OCI-LY1 (cell line): Measurements from ENCODE around the gene GASK1A.

ENCODE experiments used
- H2AFZ ChIP-seq: fragments of 200-600 bp; sonication (generic), shearing (Covaris generic); 2 replicates; pipeline ENCODE4 v1.6.0; 2014; ENCODE audit warnings: antibody characterized with exemption, mild to moderate bottlenecking, low read length
- H3F3A ChIP-seq: fragments of 200-600 bp; sonication (generic), shearing (Covaris generic); 2 replicates; pipeline ENCODE4 v1.6.0; 2014; ENCODE audit warnings: mild to moderate bottlenecking, antibody characterized with exemption, low read length, moderate library complexity; ENCODE audit not compliant: insufficient read depth
- H3K27ac ChIP-seq: fragments of 200-600 bp; sonication (generic); 2 replicates; pipeline ENCODE4 v1.5.1; 2014; ENCODE audit warnings: low read length, mixed run types, mild to moderate bottlenecking, low read depth; ENCODE audit not compliant: poor library complexity, severe bottlenecking
- H3K27me3 ChIP-seq: fragments of 200-600 bp; sonication (generic); 2 replicates; pipeline ENCODE4 v1.6.0; 2014; ENCODE audit warnings: antibody characterized with exemption, mild to moderate bottlenecking, low read length, moderate library complexity; ENCODE audit not compliant: insufficient read depth
- H3K36me3 ChIP-seq: fragments of 200-600 bp; sonication (generic); 2 replicates; pipeline ENCODE4 v1.6.1; 2014; ENCODE audit warnings: mild to moderate bottlenecking, antibody characterized with exemption, low read length, moderate library complexity, mixed read lengths; ENCODE audit not compliant: insufficient read depth
- H3K4me1 ChIP-seq: fragments of 200-600 bp; sonication (generic); 2 replicates; pipeline ENCODE4 v1.5.1; 2014; ENCODE audit warnings: mild to moderate bottlenecking, low read length, moderate library complexity; ENCODE audit not compliant: insufficient read depth, severe bottlenecking
- H3K4me2 ChIP-seq: fragments of 200-600 bp; sonication (generic), shearing (Covaris generic); 2 replicates; pipeline ENCODE4 v1.6.1; 2014; ENCODE audit warnings: low read length
- H3K4me3 ChIP-seq: fragments of 200-600 bp; sonication (generic); 2 replicates; pipeline ENCODE4 v1.5.1; 2014; ENCODE audit warnings: low read length, low read depth, mild to moderate bottlenecking, mixed read lengths; ENCODE audit not compliant: poor library complexity, severe bottlenecking
- H3K79me2 ChIP-seq: fragments of 200-600 bp; shearing (Covaris generic); 2 replicates; pipeline ENCODE4 v1.6.1; 2016; ENCODE audit warnings: mixed run types, low read length, mixed read lengths; ENCODE audit not compliant: insufficient read depth
- H3K9ac ChIP-seq: fragments of 200-600 bp; sonication (generic), shearing (Covaris generic); 2 replicates; pipeline ENCODE4 v1.6.1; 2014; ENCODE audit warnings: mild to moderate bottlenecking, low read length, mixed read lengths
- H3K9me2 ChIP-seq: fragments of 200-600 bp; sonication (generic), shearing (Covaris generic); 2 replicates; pipeline ENCODE4 v1.6.1; 2014; ENCODE audit warnings: low read depth, mild to moderate bottlenecking, low read length, mixed read lengths
- H3K9me3 ChIP-seq: fragments of 200-600 bp; shearing (Covaris generic); 2 replicates; pipeline ENCODE4 v1.6.1; 2014; ENCODE audit warnings: low read length, mixed read lengths
- H4K20me1 ChIP-seq: fragments of 200-600 bp; sonication (generic), shearing (Covaris generic); 2 replicates; pipeline ENCODE4 v1.6.0; 2016; ENCODE audit warnings: mild to moderate bottlenecking, low read length; ENCODE audit not compliant: insufficient read depth
- EZH2 ChIP-seq: fragments of 200-600 bp; sonication (generic), shearing (Covaris generic); IDR thresholded peaks from 2 replicates; pipeline ENCODE4 v1.8.0; 2017; ENCODE audit warnings: borderline replicate concordance, mixed run types, mild to moderate bottlenecking, antibody characterized with exemption, low read length, moderate library complexity, mixed read lengths
- TF ChIP-seq, protein P1 (sequence below): fragments of 200-600 bp; sonication (generic), shearing (Covaris generic); IDR thresholded peaks from 2 replicates; pipeline ENCODE4 v1.5.1; 2017; ENCODE audit warnings: mild to moderate bottlenecking, antibody characterized with exemption, low read length, moderate library complexity, mixed read lengths

GASK1A gene

DNA sequence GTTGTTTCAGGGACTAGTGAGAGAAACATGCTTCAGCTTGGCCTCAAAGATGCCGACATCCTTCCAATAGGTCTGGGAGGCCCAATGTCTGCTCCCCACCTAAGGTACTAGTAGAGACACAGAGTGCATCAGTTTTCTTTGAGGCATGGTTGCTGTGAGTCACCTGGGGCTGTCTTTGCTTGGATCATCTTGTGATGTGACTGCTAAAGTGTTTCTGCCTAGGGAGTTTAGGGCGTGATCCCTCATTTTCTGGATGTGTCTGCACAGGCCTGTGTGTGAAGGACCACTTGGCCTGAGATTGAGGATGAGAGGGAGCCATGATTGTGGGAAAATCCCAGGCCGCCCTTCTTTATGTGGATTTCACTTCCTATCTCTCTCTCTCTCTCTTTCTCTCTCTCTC lies 4.8 kb downstream of the GASK1A start:
- Histone ChIP-seq H3K4me1 (no peaks in the 10 kb centered on the region), H3K4me2 (no peak overlapping the region), H4K20me1 (no peaks in the 10 kb centered on the region), H3K9ac (no peak overlapping the region), H3K27ac (no peak overlapping the region), H3K36me3 (no peaks in the 10 kb centered on the region), H3K4me3 (no peak overlapping the region), H3K79me2 (no peaks in the 10 kb centered on the region), H3K9me2 (no peaks in the 10 kb centered on the region), H3K9me3 (no peaks in the 10 kb centered on the region), H3K27me3 (no peaks in the 10 kb centered on the region), H2AFZ (no peak overlapping the region), H3F3A (no peaks in the 10 kb centered on the region)
- no peak for TF ChIP-seq EZH2
- TF ChIP-seq, protein P1, sequence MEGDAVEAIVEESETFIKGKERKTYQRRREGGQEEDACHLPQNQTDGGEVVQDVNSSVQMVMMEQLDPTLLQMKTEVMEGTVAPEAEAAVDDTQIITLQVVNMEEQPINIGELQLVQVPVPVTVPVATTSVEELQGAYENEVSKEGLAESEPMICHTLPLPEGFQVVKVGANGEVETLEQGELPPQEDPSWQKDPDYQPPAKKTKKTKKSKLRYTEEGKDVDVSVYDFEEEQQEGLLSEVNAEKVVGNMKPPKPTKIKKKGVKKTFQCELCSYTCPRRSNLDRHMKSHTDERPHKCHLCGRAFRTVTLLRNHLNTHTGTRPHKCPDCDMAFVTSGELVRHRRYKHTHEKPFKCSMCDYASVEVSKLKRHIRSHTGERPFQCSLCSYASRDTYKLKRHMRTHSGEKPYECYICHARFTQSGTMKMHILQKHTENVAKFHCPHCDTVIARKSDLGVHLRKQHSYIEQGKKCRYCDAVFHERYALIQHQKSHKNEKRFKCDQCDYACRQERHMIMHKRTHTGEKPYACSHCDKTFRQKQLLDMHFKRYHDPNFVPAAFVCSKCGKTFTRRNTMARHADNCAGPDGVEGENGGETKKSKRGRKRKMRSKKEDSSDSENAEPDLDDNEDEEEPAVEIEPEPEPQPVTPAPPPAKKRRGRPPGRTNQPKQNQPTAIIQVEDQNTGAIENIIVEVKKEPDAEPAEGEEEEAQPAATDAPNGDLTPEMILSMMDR: no peak

DNA sequence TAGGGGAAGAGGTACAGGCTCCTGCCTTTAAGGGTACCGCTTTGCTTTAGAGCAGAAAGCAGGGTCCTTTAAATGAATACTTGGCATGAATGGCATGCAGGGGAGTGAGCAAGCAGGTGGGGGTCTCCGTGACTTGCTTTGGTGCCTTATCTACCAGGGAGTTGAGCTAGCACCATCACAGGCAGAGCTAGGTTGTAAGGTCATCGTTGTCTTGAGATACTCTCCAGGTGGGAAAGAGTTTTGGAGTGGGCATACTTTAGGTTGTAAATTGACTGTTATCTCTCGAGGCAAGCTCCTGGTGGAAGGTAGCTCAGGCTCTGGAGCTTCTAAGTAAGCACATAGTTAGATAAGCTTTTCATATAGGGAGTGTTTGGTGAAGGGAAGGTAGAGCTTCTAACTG lies 5.6 kb downstream of the GASK1A start:
- no peak overlapping the region for H3K4me2 ChIP-seq
- H3K9ac ChIP-seq: no peak overlapping the region
- H3K36me3 ChIP-seq: no peaks in the 10 kb centered on the region
- no peaks in the 10 kb centered on the region for H3K9me2 ChIP-seq
- no peak overlapping the region for H2AFZ ChIP-seq
- no peaks in the 10 kb centered on the region for H3K9me3 ChIP-seq
- no peaks in the 10 kb centered on the region for H3K4me1 ChIP-seq
- no peak overlapping the region for H3K27ac ChIP-seq
- H3F3A ChIP-seq: no peaks in the 10 kb centered on the region
- H3K79me2 ChIP-seq: no peaks in the 10 kb centered on the region
- no peaks in the 10 kb centered on the region for H4K20me1 ChIP-seq
- no peak overlapping the region for H3K4me3 ChIP-seq
- TF ChIP-seq, protein P1: no peak
- TF ChIP-seq EZH2: no peak
- H3K27me3 ChIP-seq: no peaks in the 10 kb centered on the region

DNA sequence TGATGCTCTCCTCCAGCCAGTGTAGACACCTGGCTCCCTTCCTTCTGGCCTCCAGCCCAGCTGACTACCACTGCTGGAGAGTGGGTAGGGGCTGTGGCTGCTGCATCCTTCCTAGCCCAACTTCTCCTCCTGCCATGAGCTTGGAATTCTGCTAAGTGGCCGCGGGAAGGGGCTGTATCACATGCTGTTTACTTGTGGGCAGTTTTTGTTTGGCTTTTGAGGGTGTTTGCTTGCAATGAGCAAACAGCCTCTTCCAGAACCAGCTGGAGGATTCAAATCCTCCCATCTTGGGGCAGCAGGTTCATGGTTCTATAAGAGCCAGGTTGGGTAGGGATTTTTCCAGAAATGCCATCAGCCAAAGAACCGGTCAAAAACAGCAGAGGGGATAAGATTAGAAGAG lies 9.0 kb downstream of the GASK1A start:
- Histone ChIP-seq H4K20me1 (no peaks in the 10 kb centered on the region), H3K4me1 (no peaks in the 10 kb centered on the region), H3K27me3 (no peaks in the 10 kb centered on the region), H3K79me2 (no peaks in the 10 kb centered on the region), H2AFZ (no peak overlapping the region), H3K27ac (no peak overlapping the region), H3K4me3 (no peak overlapping the region), H3K9me3 (no peaks in the 10 kb centered on the region), H3F3A (no peaks in the 10 kb centered on the region), H3K9me2 (no peaks in the 10 kb centered on the region), H3K9ac (no peak overlapping the region), H3K4me2 (no peak overlapping the region), H3K36me3 (no peaks in the 10 kb centered on the region)
- TF ChIP-seq, protein P1: no peak
- no peak for TF ChIP-seq EZH2
